Activated T-helper 9 cell treated with anti-CD3 and anti-CD28 coated beads, Interleukin-2, amount 50 U/mL, for 16 hours (primary cell): ENCODE measurements around the gene PLBD1.

Experiments used
- DNase-seq: peaks from one replicate; pipeline ENCODE4 v3.0.0-alpha.2; 2020; ENCODE audit warnings: low read depth

Gene PLBD1

DNA sequence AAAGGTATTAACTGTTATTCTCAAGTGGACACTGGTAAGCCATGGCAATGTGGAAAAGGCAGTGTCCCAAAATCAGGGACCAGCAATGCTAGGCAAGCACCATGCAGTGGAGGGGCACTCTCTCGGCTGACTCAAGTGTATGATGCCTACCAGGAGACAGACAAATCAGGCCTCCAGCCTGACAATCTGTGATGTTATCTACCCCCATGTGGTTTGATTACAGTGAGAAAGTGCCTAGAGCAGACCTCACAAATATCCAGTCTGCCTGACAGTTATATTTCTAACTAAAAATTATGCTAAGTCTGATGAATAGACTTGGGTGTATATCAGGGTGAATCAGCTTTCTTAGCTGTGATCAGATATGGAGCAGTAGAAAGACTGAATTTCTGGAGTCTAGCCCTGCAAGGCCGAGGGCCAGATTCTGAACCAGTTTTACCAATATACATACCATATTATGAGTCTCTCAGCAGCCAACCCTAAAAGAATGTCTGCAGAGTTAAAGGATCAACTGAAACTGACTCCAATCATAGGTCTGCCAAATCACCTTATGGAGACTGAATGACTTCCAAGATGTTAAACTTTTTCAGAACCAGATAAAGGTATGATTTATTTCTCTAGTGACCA lies 3.2 kb downstream of the PLBD1 start:
- DNase-seq = no peak

GRCh38 chr12:14563046-14563445 lies 4.6 kb downstream of the PLBD1 start:
- no peak for DNase-seq

GRCh38 chr12:14562279-14562678 lies 5.4 kb downstream of the PLBD1 start:
- no peak for DNase-seq

- no peak for DNase-seq
These were observed 5.9 kb downstream of the PLBD1 start for GRCh38 chr12:14561677-14562238.

- no peak for DNase-seq
These were observed 6.6 kb downstream of the PLBD1 start for GRCh38 chr12:14560904-14561574.

- no peak for DNase-seq
These were observed 9.2 kb downstream of the PLBD1 start for GRCh38 chr12:14558473-14558959.

DNA sequence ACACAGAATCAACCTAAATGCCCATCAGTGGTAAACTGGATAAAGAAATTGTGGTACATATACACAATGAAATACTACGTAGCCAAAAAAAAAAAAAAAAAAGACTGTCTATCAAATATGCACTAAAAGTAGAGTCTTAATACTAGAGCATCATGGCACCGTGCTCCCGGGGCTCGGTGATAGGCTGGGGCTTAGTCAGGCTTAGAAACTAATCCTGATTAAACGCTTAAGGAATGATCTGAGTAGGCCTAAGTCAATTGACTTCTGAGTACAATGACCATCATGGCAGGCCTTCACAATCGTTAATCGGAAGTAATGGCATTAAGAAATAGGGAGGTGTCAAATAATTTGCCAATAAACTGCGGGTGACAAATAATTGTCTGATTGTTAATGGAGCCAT lies 9.7 kb downstream of the PLBD1 start:
- DNase-seq = no peak

DNA sequence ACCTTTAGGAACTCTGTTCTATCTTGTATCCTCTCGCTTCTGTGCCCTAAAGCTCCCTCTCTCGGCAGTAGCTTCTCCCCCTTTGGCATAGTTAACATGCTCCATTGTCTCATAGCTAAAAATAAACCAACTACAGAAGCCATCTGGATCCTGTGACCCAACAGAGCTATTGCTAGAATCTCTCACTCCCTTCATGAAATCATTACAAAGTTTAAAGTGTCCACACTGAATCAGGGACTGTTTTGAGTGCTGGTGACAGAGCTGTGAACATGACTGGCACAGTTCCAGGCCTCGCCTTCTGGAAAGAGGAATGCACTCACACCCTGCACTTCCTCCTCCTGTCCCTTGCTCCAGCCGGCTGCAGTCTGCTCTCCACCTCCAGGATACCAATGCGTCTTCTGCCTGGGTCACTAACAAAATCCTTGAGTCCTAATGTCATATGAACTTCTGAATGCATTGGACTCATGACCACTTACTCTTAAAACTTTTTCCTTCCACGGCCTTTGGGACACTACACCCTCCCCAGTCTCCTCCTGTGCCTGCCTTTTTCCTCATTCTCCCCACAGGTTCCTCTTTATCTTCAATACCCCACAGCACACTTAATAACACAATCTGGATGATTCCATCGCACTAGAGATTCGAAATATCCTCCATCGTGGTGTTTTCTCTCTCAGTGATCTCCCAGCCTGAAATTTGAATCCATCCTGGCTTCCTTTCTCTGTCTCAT lies 13.2 kb downstream of the PLBD1 start:
- no peak for DNase-seq

DNA sequence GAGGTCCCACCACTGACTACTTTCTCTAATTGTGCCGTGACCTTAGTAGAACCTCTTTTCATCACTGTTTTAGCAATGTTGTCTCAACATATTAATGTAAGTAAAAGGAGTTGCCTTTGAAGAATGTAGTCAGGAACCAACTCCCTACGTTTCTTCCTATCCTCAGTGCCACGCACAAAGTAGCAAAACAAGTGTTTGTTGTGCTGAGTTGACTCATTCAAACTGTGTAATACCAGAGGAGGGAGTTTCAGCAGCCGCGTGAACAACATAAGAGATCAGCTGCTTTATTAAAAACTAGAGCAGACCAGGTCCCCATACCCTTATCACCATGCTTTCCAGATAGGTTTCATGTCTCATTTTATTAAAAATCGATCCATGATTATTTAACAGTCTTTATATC lies 19.1 kb downstream of the PLBD1 start:
- no peak for DNase-seq

- no peak for DNase-seq
These were observed 20.1 kb downstream of the PLBD1 start for GRCh38 chr12:14547571-14547970.

GRCh38 chr12:14545144-14546124 lies 22.2 kb downstream of the PLBD1 start:
- DNase-seq = no peak

GRCh38 chr12:14540801-14541462 lies 26.8 kb downstream of the PLBD1 start:
- no peak for DNase-seq

GRCh38 chr12:14537088-14537487 lies 30.6 kb downstream of the PLBD1 start:
- no peak for DNase-seq

DNA sequence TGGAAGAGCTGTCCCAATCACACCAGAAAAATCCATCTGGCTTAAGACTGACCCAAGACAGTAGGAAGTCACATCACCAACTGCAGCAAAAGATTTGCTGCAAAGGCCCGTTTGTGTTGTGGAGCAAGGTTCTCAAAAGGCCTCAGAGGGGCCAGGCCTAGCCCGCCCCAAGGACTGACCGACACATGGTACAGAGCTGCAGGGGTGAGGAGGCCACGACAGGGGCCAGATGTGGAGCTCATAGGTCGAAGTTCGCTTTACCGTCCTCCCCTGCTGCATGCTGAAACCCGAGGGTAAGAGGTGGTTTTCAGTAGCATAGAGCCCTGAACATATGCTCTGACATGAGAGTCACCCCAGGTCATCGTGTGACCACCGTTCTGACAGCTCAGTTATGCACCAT lies 35.5 kb downstream of the PLBD1 start:
- no peak for DNase-seq

GRCh38 chr12:14525964-14526363 lies 41.7 kb downstream of the PLBD1 start:
- DNase-seq = no peak

GRCh38 chr12:14521822-14522221 lies 45.9 kb downstream of the PLBD1 start:
- DNase-seq = no peak

- no peak for DNase-seq
These were observed 52.7 kb downstream of the PLBD1 start for GRCh38 chr12:14514946-14515345.

- DNase-seq = no peak
These were observed 53.4 kb downstream of the PLBD1 start for GRCh38 chr12:14514154-14514842.

GRCh38 chr12:14510574-14510973 lies 57.1 kb downstream of the PLBD1 start:
- DNase-seq = no peak
